ENCODE results near the gene KYNU.

DNA sequence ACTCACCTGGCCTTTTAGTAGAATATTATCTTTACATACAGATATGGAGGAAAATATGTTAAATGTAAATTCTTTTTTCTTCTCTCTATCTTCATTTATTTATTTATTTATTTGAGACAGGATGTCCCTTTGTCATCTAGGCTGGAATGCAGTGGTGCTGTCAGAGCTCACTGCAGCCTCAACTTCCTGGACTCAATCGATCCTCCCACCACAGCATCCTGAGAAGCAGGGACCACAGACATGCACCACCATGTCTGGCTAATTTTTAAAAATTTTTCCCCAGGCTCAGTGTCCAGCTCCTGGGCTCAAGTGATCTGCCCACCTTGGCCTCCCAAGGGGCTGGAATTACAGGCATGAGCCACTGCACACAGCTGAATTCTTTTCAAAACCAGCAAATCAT lies 20.3 kb downstream of the KYNU start:
- TF ChIP-seq EZH2 (IDR thresholded peaks at IDR 0.05; ENCODE audit: insufficient read depth, poor library complexity, severe bottlenecking) (no peak), EZH2phosphoT487 (IDR thresholded peaks at IDR 0.05; ENCODE audit: insufficient read depth, low read depth) (no peak)
